ENCODE measurements around the gene ZNF556.

The ZNF556 gene

GRCh38 chr19:2905918-2906519 is 38.9 kb downstream of the ZNF556 start:
- DNase-seq (ENCODE audit: low spot score) = no peak

GRCh38 chr19:2906631-2907195 is 39.6 kb downstream of the ZNF556 start:
- no peak for DNase-seq (ENCODE audit: low spot score)

GRCh38 chr19:2912306-2912705 is 45.2 kb downstream of the ZNF556 start:
- no peak for DNase-seq (ENCODE audit: low spot score)

- no peak for DNase-seq (ENCODE audit: low spot score)
Observed at GRCh38 chr19:2917275-2918184, 50.4 kb downstream of the ZNF556 start.

GRCh38 chr19:2922987-2923386 is 55.9 kb downstream of the ZNF556 start:
- DNase-seq (ENCODE audit: low spot score) = peak; percentile 70

GRCh38 chr19:2923510-2923909 is 56.4 kb downstream of the ZNF556 start:
- no peak for DNase-seq (ENCODE audit: low spot score)

- no peak for DNase-seq (ENCODE audit: low spot score)
Observed at GRCh38 chr19:2926341-2927031, 59.4 kb downstream of the ZNF556 start.

- no peak for DNase-seq (ENCODE audit: low spot score)
Observed at GRCh38 chr19:2927032-2927430, 59.9 kb downstream of the ZNF556 start.
